BJ (cell line): ENCODE results near the gene SHISAL1. TPM values are rescaled to one million over a fixed set of nuclear protein-coding genes. Genes with fewer than 3 reads are reported as not detected.

Experiments
- CTCF ChIA-PET: fragments of 350-600 bp; formaldehyde crosslinking; extraction: SDS; loops from one replicate; lab custom pipeline; 2021; ENCODE audit warnings: antibody characterized with exemption, inconsistent platforms; lab: Yijun Ruan, JAX
- POLR2A ChIA-PET: fragments of 300-600 bp; sonication (Branson Sonifier 250); formaldehyde crosslinking; extraction: SDS; loops from one replicate; lab custom pipeline; 2021; ENCODE audit warnings: antibody characterized with exemption; lab: Charles Lee
- DNase-seq: peaks from one replicate; pipeline ENCODE4 v3.0.0-alpha.2; 2011; ENCODE audit warnings: low read depth
- H3K27me3 ChIP-seq: 2 replicates; pipeline ENCODE4 v1.6.0; 2011; ENCODE audit warnings: low read length; ENCODE audit not compliant: control insufficient read depth, insufficient read depth
- H3K36me3 ChIP-seq: 2 replicates; pipeline ENCODE4 v1.5.1; 2011; ENCODE audit warnings: low read length; ENCODE audit not compliant: control insufficient read depth, insufficient read depth
- H3K4me3 ChIP-seq: 2 replicates; pipeline ENCODE4 v1.5.1; 2011; ENCODE audit warnings: low read depth, mild to moderate bottlenecking, control low read depth, low read length
- polyA plus RNA-seq: library from polyadenylated mRNA; depleted of rRNA; stranded (reverse); fragments of >200 nt; gene quantifications from 2 replicates; pipeline ENCODE4 v1.2.3, GENCODE V29; 2011
- TF ChIP-seq, protein P1 (sequence below): IDR thresholded peaks from 2 replicates; pipeline ENCODE4 v1.5.1; 2011; ENCODE audit warnings: low read depth, mild to moderate bottlenecking, control low read depth, inconsistent platforms, low read length, moderate library complexity; ENCODE audit not compliant: insufficient read depth

Gene SHISAL1
- polyA plus RNA-seq, 1 experiment: 0.34 TPM

GRCh38 chr22:44219101-44219870 is 93.5 kb downstream of the SHISAL1 start:
- Histone ChIP-seq H3K27me3 (no peaks in the 10 kb centered on the region; the same call in 1 of the 2 replicates), H3K36me3 (no peaks in the 10 kb centered on the region), H3K4me3 (no peak overlapping the region)
- POLR2A ChIA-PET: no interaction called here
- TF ChIP-seq, protein P1, sequence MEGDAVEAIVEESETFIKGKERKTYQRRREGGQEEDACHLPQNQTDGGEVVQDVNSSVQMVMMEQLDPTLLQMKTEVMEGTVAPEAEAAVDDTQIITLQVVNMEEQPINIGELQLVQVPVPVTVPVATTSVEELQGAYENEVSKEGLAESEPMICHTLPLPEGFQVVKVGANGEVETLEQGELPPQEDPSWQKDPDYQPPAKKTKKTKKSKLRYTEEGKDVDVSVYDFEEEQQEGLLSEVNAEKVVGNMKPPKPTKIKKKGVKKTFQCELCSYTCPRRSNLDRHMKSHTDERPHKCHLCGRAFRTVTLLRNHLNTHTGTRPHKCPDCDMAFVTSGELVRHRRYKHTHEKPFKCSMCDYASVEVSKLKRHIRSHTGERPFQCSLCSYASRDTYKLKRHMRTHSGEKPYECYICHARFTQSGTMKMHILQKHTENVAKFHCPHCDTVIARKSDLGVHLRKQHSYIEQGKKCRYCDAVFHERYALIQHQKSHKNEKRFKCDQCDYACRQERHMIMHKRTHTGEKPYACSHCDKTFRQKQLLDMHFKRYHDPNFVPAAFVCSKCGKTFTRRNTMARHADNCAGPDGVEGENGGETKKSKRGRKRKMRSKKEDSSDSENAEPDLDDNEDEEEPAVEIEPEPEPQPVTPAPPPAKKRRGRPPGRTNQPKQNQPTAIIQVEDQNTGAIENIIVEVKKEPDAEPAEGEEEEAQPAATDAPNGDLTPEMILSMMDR: no peak
- CTCF ChIA-PET: interaction anchor here (0.8 kb wide), 1 partner anchor 8 kb away, joined by 3 read pairs; no protein-coding TSS in a partner anchor
- DNase-seq: no peak

DNA sequence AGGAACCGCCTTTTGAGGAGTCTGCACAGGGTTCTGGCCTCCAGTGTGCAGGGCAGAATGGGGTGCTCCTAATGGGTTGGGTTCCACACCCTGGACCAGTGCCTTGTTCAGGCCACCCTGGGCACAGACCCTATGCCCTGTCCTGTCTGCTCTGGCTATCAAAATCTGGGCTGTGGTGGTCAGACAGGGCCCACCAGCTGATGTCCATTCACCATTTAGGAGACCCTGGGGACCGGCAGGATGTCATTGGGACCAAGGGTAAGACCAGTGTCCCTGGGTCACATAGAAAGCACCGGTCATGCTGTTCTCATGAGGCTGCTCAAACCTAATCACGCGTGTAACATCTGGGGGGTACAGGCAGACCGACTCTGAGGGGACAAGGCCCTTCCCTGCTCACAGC is 94.7 kb downstream of the SHISAL1 start:
- TF ChIP-seq, protein P1: no peak
- DNase-seq: no peak
- POLR2A ChIA-PET: no interaction called here
- Histone ChIP-seq H3K4me3 (no peak overlapping the region), H3K27me3 (no peaks in the 10 kb centered on the region; the same call in 1 of the 2 replicates), H3K36me3 (no peaks in the 10 kb centered on the region)
- CTCF ChIA-PET: no interaction called here

DNA sequence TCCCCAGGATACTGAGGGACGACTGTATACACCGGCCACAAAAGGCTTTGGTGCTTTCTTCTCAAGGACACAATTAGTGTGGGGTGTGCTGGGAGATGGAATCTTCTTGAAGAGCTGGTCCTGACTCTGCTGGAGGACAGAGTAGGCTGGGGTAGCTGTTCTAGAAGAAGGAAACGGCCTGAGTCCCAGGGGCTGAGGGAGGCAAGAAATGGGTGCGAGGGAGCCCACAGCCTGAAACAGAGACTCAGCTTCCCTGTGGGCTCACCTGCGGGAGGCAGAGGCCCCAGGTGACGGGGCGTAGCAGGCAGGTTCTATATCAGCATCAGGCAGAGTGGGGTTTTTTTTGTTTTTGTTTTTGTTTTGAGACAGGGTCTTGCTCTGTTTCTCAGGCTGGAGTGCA is 95.4 kb downstream of the SHISAL1 start:
- no peaks in the 10 kb centered on the region; the same call in 1 of the 2 replicates for H3K27me3 ChIP-seq
- CTCF ChIA-PET: no interaction called here

GRCh38 chr22:44215287-44215686 is 97.5 kb downstream of the SHISAL1 start:
- CTCF ChIA-PET: interaction anchor here (0.8 kb wide), 1 partner anchor 8 kb away, joined by 3 read pairs; no protein-coding TSS in a partner anchor
- DNase-seq: no peak
- H3K36me3 ChIP-seq: no peaks in the 10 kb centered on the region
- POLR2A ChIA-PET: no interaction called here
- peaks cover 2% of the 10 kb centered on the region for H3K27me3 ChIP-seq
- TF ChIP-seq, protein P1: no peak
- H3K4me3 ChIP-seq: no peak overlapping the region

More for the DNA sequence above, 95.4 kb downstream of the SHISAL1 start:
- POLR2A ChIA-PET: no interaction called here
- H3K4me3 ChIP-seq: no peak overlapping the region
- TF ChIP-seq, protein P1: no peak
- no peaks in the 10 kb centered on the region for H3K36me3 ChIP-seq
- DNase-seq: no peak

GRCh38 chr22:44214764-44215163 is 98.0 kb downstream of the SHISAL1 start:
- Histone ChIP-seq H3K4me3 (no peak overlapping the region), H3K27me3 (peaks cover 2% of the 10 kb centered on the region), H3K36me3 (no peaks in the 10 kb centered on the region)
- no peak for DNase-seq
- POLR2A ChIA-PET: no interaction called here
- TF ChIP-seq, protein P1: no peak
- CTCF ChIA-PET: no interaction called here
